ENCODE results near the gene ARHGAP40.

The ARHGAP40 gene

DNA sequence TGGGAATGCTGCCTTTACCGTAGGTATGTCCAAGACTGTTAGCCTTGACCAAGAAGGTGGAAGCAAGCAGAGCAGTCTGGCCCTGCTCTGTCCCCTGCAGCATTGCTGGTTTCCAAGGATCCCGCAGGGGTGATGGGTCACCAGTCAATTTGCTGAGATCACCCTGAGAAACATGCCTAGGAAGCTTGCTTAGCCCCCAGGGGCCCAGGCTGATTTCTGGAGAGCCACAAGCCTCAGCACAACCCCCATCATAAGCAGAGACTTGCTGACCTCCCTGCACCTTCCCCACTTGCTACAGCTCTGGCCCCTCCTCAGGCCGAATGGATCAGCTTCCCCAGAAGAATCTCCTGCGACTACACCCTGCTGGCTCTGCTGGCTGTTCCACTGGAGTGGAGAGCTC is 21.5 kb downstream of the ARHGAP40 start:
- DNase-seq: no peak

GRCh38 chr20:38624084-38624483 is 22.5 kb downstream of the ARHGAP40 start:
- no peak for DNase-seq

DNA sequence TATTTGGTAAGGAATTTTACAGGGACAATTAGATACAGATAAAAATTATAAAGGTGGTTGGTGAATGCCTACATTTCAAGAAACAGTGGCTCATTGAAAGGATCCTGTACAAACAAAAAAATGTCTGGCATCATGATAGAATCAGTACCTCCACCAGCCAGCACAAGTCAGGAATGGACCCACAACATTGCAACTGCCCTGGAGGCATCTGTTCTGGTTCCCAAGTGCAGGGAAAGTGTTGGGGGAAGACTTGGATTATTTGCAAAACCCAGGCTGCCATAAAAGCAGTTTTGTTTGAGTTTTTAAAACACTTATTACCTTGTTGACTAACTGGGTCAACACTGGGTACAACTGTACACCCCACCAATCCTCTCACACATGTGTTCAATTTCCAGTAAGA is 24.3 kb downstream of the ARHGAP40 start:
- no peak for DNase-seq

DNA sequence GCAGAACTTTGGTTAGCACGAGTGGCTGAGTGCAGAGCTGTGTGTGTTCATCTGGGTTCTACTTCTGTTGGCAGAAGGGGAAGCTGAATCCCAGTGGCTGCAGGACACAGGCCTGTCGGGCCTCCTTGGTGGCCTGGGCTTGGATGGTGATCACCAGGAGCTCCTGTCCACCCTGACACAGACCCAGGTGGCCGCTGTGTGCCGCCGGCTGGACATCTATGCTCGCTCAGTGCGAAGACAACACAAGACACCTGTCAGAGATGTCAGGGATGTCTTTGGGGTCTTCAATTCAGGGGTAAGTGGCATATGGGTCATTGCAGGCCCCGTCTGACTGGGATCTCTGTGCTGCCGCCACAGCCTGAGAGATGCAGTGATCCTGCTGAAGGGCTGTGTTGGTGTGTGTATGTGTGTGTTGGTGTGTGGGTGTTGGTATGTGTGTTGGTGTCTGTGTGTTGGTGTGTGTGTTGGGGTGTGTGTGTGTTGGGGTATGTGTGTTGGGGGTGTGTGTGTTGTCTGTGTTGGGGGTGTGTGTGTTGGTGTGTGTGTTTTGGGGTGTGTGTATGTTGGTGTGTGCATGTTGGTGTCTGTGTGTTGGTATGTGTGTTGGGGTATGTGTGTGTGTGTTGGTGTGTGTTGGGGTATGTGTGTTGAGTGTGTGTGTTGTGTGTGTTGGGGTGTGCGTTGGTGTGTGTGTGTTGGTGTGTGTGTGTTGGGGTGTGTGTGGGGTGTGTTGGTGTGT is 25.5 kb downstream of the ARHGAP40 start:
- no peak for DNase-seq

DNA sequence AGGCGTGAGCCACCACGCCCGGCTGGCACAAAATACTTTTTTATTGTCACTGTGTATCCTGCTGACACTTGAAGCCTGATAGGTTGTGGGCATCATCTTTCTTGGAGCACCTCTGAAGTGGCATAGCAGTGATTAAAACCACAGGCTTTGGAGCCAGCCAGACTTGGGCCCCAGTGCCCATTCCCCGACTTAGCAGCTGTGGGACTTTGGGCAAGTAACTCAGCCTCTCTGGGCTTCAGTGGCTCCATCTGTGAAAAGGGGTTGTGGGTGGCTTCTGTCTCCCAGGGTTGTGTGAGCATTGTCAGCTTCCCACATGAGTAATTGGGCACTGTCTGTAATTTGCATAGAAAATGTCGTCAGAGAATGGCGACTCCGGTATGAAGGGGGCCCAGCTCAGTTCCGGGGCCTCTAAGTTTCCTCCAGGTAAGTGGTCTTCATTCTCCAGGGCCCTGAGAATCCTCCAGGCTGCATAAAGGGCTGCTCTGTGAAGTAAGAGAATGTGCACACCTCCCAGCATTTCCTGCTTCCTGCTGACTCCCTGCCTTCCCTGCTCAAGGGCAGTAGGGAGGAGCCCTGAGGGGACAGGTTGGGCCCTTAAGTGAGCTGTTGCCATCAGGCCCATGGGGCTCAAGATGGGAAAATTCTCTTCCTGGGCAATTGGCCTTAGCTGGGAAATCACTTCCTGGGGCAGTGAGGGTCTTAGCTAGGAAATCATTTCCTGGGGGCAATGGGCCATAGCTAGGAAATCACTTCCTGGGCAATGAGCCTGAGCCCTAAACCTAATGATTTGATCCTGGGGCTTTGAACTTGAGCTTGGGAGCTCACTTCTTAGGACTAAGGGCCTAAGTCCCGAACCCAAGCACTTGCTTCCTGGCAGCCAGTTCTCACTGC is 27.2 kb downstream of the ARHGAP40 start:
- DNase-seq: no peak

DNA sequence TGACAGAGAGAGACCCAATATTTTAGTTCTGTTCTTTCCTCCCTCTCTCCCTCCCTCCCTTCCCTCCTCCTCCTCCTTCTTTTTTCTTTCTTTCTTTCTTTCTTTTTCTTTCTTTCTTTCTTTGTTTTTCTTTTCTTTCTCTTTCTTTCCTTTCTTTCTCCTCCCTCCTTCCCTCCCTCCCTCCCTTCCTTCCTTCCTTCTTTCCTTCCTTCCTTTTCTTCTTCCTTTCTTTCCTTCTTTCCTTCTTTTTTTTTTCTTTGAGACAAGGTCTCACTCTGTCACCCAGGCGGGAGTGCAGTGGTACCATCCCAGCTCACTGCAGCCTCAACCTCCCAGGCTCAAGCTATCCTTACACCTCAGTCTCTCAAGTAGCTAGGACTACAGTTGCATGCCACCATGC is 28.4 kb downstream of the ARHGAP40 start:
- no peak for DNase-seq

DNA sequence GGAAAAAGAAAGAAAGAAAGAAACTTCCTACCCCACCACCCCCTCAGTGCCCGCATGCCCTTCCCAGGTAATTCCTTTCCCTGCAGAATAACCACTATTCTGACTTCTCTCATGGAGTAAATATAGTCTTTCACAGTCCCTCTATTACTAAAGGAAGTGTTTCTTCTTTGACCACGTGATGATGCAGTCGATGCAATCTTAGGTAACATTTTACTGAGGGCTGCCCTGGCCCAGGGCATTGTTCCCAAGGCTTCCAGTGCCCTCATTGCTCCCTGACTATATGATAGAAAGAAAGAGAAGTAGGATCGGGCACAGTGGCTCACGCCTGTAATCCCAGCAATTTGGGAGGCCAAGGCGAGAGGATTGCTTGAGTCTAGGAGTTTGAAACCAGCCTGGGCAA is 29.1 kb downstream of the ARHGAP40 start:
- DNase-seq: no peak

DNA sequence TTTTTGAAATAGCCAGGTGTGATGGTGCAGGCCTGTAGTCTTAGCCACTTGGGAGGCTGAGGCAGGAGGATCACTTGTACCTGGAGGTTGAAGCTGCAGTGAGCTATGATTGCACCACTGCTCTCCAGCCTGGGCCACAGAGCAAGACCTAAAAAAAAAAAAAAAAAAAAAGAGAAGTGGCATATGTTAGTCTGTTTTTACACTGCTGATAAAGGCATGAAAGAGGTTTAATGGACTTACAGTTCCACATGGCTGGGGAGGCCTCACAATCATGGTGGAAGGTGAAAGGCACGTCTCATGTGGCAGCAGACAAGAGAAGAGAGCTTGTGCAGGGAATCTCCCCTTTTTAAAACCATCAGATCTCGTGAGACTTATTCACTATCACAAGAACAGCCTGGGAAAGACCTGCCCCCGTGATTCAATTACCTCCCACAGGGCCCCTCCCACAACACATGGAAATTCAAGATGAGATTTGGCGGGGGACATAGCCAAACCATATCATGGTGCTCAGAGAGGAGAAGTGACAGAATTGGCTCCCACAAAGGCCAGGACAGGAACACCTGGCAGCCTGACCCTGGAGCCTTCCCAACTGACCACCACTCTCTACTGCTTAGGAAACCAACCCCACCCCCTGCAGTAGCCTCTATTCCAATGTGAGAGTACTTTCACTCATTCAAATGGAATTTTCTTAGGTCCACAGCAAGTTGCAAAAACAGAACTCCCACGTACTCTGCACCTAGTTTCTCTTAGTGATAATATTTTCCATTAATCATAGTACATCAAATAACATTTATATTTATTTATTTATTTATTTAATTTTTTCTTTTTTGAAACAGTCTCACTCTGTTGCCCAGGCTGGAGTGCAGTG is 29.8 kb downstream of the ARHGAP40 start:
- no peak for DNase-seq

DNA sequence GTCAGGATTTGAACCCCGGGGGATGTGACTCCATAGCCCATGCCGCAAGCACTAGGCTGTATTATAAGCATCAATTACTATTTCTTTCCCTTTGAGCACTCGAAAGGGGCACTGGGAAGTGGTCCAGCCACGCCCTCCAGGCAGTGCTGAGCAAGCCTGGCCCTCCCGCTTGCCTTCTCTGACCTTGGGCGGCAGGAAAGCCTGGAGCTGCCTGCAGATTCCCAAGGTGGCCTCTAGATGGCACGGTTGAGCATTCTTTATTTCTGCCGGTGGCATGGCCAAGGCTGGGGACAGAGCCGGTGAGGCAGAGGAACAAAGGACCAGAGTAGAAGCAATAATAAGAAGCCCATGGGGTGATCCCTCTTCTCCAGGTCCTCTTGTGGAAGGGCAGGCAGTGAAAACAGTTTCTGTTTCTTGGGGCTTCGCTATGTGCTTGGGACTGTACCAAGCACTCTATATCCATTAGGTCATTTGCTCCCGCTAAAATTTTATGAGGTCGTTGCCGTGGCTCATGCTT is 32.0 kb downstream of the ARHGAP40 start:
- no peak for DNase-seq

DNA sequence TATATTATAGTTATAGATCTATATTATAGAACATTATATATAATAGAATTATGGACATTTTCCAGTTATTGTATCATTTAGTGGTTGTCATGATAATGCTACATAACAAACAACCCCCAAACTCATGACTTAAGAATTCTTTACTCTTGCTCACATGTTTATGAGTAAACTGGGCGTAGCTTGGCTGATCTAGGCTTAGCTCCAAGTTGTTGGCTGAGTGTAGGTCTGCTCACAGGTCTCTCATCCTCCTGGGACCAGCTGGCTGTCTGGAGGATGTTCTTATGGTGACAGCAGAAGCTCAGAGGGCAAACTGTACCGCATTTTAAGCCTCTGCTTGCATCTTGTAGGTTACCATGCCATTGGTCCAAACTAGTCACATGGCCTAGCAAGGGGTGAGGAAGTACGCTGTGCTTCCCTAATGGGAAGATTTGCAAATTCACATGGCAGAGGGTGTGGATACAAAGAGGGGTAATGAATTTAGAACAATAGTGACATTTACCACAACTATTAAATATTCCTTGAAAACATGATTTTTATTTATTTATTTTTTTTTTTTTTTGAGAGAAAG is 34.2 kb downstream of the ARHGAP40 start:
- no peak for DNase-seq

DNA sequence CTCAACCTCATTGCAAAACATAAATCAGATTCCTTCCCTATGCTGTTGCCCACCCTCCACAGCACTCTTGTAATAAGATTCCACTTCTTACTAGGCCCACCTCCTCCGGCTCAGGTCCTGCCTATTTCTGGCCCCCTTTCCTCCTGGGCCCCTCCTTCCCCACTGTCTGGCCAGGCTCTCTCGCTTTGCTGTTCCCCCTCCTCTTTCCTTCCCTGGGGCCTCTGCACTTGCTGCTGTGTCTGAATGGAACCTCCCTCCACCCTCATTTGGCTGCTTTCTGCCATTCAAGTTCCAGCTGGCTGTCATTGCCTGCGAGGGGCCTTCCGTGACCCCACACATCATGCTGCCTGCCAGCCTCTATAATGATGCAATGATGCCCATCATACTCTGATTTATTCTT is 38.9 kb downstream of the ARHGAP40 start:
- no peak for DNase-seq

DNA sequence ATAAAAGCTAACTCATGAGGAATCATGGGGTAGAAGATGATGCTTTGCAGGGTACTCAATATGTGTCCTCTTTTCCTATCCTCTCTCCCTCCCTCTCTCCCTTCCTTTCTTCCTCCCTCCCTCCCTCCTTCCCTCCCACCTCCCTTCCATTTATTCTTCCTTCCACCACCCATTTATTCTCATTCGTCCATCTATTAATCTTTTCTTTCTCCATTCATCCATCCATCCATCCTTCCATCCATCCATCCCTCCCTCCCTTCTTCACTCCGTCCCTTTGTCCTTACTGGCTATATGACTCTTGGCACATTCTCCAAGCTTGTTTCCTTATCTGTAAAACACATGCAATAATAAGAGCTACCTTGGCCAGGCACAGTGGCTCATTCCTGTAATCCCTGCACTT is 40.9 kb downstream of the ARHGAP40 start:
- DNase-seq: no peak

DNA sequence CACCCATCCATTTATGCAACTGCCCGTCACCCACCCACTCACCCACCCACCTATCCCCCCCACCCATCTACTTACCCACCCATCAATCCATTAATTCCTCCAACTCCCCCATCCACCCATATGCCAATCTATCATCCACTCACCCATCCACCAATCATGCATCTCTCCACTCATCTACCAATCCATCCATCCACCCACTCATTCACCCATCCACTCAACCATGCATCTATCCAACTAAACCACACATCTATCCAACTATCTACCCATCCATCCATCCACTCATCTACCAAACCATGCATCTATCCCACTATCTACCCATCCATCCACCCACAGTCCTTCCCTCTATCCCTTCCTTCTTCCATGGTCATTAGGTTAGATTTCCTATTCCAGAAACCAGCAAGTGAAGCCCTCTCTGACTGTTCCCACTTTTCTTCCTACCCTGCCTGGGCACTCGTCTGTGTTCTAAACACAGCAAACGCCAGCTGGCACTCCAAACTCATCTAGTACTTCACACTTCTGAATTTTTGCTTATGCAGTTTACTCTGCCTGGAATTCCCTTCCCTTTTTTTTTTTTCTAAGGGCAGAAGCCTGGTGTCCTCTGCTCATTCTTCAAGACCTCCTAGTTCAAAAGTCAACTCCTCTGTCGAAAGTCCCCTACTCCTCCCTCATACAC is 43.1 kb downstream of the ARHGAP40 start:
- no peak for DNase-seq

DNA sequence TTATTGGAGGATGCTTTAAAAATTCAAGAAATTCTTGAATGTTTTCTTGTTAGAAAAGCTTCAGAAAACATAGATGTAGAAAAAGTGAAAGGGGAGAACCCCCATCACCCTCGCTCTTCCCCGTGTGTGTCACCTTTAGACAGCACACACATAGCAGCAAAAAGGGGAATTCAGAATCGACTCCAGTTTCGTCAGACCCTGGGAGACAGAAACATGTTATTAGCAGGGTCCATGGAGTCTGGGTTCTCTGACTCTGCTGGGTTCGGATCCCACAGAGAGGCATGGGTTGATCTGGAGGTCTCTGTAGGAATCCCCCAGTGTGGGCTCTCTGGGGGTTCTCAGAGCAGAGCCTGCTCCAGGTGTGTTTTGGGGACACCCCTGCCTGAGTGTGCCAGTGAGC is 43.7 kb downstream of the ARHGAP40 start:
- DNase-seq: no peak

DNA sequence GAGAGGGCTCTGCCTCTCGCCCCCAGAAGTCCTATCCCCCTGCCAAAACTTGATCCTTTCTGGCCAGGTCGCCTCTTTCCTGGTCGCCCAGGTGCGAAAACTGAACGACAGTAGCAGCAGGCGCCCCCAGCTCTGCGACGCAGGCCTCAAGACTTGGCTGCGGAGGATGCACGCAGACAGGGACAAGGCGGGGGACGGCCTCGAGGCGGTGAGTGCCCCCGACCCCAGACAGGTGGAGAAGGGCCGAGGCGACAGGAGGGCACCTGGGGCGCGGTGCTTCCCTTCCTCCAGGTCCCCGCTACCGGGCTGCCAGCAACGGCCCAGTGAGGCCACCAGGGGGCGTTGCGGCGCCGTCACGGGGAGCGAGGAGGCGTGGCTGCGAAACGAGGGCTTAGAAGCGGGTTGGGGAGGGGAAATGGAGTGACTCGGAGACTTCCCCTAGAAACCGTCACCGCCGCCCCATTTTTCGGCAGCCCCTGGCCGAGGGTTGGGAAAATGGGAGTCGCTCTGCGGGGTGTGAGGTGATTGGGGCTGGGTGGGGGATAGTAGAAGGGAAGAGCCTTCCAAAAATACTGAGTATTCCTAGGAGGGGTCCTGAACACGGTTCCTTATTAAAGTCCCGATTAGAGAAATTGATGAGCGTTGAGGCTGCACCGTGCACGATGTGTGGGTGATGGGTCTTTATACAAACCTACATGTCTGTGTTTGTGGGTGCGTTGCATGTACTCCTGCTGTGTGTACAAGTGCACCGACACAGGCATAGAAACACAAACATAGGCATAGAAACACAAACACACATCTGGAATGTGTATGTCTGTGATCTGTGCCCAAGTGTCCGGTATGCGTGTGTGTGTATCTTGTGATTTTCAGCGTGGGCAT is 44.6 kb downstream of the ARHGAP40 start:
- peak; percentile 81 for DNase-seq

DNA sequence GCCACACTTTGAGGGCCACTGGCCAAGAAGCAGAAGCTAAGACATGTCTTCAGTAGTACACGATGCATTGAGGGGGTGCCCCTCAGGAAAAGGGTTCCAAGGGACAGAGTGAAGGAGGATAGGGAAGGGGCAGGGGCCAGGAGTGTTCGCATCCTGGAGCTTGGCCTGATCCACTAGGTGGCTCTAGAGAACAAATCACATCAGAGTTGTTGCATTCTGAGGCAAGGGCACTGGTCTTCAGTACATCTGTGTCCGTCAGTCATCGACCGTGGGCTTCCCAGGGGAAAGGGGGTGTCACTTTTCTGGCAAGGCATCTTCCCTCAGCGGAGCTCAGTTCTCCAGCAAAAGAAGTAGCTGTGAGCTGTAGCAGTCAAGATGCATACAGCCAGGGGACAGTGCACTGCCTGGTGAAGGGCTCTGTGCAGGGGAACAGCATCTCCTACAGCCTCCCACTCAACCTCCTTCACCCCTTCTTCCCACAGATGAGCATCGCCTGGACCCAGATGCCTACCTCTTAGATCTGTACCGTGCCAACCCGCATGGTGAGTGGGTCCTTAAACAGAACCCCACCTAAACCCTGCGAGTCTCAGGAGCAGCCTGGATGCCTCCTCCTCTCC is 47.8 kb downstream of the ARHGAP40 start:
- peak; percentile 25 for DNase-seq

DNA sequence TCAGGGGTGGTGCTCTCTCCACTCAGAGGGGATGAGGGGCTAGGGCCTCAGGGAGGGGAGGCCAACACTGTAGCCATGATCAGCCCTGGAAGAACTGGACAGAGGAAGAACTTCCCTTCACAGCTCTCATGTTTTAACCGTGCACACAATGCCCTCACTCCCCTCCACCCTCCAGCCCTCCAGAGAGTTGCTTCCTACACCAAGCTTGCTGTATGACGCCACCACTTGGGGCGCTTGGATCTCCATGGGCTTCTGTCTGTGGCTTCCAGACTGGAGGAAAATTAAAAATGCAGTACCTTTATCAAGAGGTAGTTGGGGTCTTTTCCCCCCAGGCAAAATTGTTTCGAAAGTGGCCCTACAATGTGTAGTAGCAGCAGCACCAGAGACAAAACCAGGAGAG is 48.4 kb downstream of the ARHGAP40 start:
- DNase-seq: no peak

DNA sequence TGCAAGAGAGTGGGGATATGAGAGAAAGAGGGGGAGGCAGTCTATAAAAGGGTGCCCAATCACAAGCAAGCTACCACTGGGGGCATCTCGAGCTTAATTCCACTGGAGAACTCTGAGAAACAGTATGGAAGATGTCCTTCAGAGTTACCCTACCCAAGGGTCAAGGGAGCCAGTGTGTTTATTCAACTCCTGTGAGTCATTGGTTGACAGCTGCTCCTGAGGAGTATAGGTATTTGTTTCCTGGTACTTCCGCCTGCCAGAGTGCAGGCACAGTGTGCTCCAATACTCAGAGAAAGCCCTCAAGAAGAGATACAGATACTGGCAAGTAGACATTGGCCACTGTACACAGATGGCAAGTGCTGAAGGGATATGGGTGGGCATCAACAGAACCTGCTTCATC is 49.5 kb downstream of the ARHGAP40 start:
- DNase-seq: no peak

DNA sequence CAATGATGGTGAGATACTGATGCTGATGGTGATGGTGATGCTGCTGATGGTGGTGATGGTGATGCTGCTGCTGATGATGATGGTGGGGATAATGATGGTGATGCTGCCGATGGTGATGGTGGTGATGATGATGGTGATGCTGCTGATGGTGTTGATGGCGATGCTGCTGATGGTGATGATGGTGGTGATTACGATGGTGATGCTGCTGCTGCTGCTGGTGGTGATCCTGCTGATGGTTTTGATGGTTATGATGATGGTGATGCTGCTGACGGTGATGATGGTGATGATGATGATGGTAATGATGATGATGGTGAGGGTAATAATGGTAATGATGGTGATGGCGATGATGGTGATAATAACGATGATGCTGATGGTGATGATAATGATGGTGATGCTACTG is 50.0 kb downstream of the ARHGAP40 start:
- DNase-seq: no peak

- DNase-seq: no peak
Measured at GRCh38 chr20:38652995-38653394, 51.4 kb downstream of the ARHGAP40 start.

DNA sequence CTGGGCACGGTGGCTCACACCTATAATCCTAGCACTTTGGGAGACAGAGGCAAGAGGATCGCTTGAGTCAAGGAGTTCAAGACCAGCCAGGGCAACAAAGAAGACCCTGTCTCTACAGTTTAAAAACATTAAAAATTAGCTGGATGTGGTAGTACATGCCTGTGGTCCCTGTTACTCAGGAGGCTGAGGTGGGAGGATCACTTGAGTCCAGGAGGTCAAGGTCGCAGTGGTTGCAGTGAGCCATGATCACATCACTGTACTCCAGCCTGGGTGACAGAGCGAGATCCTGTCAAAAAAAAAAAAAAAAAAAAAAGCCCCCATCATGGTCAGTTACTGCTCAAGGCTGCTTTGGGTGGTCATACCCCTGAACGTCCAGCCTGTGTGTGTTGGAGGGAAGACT is 55.8 kb downstream of the ARHGAP40 start:
- no peak for DNase-seq

All from midbrain (tissue), 1 donor.